Sigmoid colon (tissue), 7 donors: ENCODE results near the gene BCAS3. TPM values are rescaled to one million over a fixed set of nuclear protein-coding genes. Genes with fewer than 3 reads are reported as not detected.

ENCODE experiments used
- DNase-seq: peaks from one replicate; pipeline ENCODE4 v3.0.0-alpha.2; 2019
- H3K27ac ChIP-seq, 4 donors: fragments of 200-600 bp; sonication (generic); one replicate each; pipeline ENCODE4 v1.5.1; 2016 to 2019; ENCODE audit warnings: mild to moderate bottlenecking in 1 of 4
- H3K27me3 ChIP-seq, 3 donors: fragments of 200-600 bp; sonication (generic); one replicate each; pipeline ENCODE4 v1.5.1; 2019; ENCODE audit warnings: mild to moderate bottlenecking in 1 of 3
- H3K36me3 ChIP-seq, 4 donors: fragments of 200-600 bp; sonication (generic); one replicate each; pipeline ENCODE4 v1.5.1; 2016 to 2019
- H3K4me1 ChIP-seq, 4 donors: fragments of 200-600 bp; sonication (generic); one replicate each; pipeline ENCODE4 v1.5.1; 2017 to 2019
- H3K4me3 ChIP-seq, 4 donors: fragments of 200-600 bp; sonication (generic); one replicate each; pipeline ENCODE4 v1.5.1; 2017 to 2019; ENCODE audit warnings: mild to moderate bottlenecking in 2 of 4, moderate library complexity in 1 of 4
- H3K9me3 ChIP-seq, 4 donors: fragments of 200-600 bp in 3 of 4; sonication (generic) in 3 of 4; one replicate each; pipeline versions ENCODE4 v1.5.1 to v1.6.1; 2013 to 2019
- CTCF ChIP-seq, 4 experiments: fragments of 450-650 bp in 3 of 4; fragments of 200-600 bp in 1 of 4; IDR thresholded peaks; one replicate each; pipeline ENCODE4 v1.5.1; 2016 to 2019; ENCODE audit warnings: antibody characterized with exemption in 4 of 4, mild to moderate bottlenecking in 3 of 4, moderate library complexity in 2 of 4
- EP300 ChIP-seq, 4 donors: sonication (generic); formaldehyde crosslinking; IDR thresholded peaks; one replicate each; pipeline ENCODE4 v1.6.1; 2017; ENCODE audit warnings: antibody characterized with exemption in 4 of 4
- POLR2A ChIP-seq, 2 donors: fragments of 450-650 bp; IDR thresholded peaks; one replicate each; pipeline ENCODE4 v1.6.1; 2016; ENCODE audit warnings: antibody characterized with exemption in 2 of 2, mild to moderate bottlenecking in 2 of 2, moderate library complexity in 2 of 2
- POLR2AphosphoS5 ChIP-seq, 4 donors: sonication (generic); formaldehyde crosslinking; IDR thresholded peaks; one replicate each; pipeline ENCODE4 v1.6.1; 2017; ENCODE audit warnings: antibody characterized with exemption in 4 of 4
- WGBS, 2 donors: extraction: QIAGEN DNeasy Blood & Tissue Kit; methylation state at CpG; one replicate each; pipeline ENCODE4 v1.1.7; 2013; 5-methylcytosine and 5-hydroxymethylcytosine counted together
- intact Hi-C: fragments of 100-400 bp; cut with DNase I; formaldehyde crosslinking; loops from one replicate; pipeline ENCODE4 v1.15.1; 2023
- polyA plus RNA-seq, 3 donors: library from polyadenylated mRNA; stranded (reverse); fragments of 200-250 nt; gene quantifications; one replicate each; pipeline ENCODE4 v1.2.3, GENCODE V29; 2013
- total RNA-seq, 4 donors: library from RNA; depleted of rRNA; stranded (reverse); fragments of >200 nt; gene quantifications; one replicate each; pipeline ENCODE4 v1.1.0, GENCODE V29; 2016
- donor health status: healthy with polysubstance abuse.
- donor health status: Bipolar disorder and iron deficiency.
- donor health status: healthy.

The BCAS3 gene
- total and polyA plus RNA-seq, 7 donors, result 6.3 to 38.5 (median 28.5) TPM

- no peak for DNase-seq
- H3K36me3 ChIP-seq, result no peaks in the 10 kb centered on the region
- no peaks in the 10 kb centered on the region for H3K4me1 ChIP-seq
- no peak overlapping the region for H3K4me3 ChIP-seq
- H3K27me3 ChIP-seq, result peaks cover 0 to 16% (median 0%) of the 10 kb centered on the region in 3 donors
- no peak overlapping the region for H3K27ac ChIP-seq
- no peaks in the 10 kb centered on the region for H3K9me3 ChIP-seq
- TF ChIP-seq CTCF (IDR thresholded peaks at IDR 0.05) (no peak), EP300 (IDR thresholded peaks at IDR 0.05) (no peak), POLR2AphosphoS5 (IDR thresholded peaks at IDR 0.05) (no peak), POLR2A (IDR thresholded peaks at IDR 0.05) (peak in 1 of 2 donors; percentile 13)
- WGBS, 2 donors, result 96 to 97% methylated on average over 7 of the region's 7 CpGs
- intact Hi-C loops, result no loop called here
These were observed 559.6 kb downstream of the BCAS3 start for GRCh38 chr17:61237275-61237674.

DNA sequence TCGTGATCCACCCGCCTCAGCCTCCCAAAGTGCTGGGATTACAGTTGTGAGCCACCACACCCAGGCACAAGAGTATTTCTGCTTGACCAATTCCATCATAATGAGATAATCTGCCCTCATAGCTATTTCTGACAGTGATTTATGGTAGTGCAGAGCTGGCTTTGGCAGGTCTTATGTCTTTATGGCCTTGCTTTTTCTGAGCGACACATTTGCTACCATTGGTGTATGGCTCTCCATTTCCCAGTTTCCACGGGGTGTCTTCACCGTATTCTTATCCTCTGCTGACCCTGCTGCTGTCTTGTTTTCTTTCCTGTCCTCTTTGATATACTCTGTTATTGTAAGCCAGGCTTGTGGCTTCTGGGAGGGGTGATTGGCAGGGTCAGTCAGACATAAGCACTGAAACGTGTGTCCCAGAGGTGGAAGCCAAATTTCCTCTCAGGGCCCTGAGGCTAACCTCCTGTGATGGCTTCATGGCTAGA is 560.8 kb downstream of the BCAS3 start:
- DNase-seq, result no peak
- Histone ChIP-seq H3K4me1 (no peaks in the 10 kb centered on the region), H3K36me3 (no peaks in the 10 kb centered on the region), H3K4me3 (no peak overlapping the region), H3K9me3 (no peaks in the 10 kb centered on the region), H3K27me3 (peaks cover 0 to 16% (median 0%) of the 10 kb centered on the region in 3 donors), H3K27ac (no peak overlapping the region)
- 48 to 81% methylated on average over 6 of the region's 6 CpGs for WGBS, 2 donors
- intact Hi-C loops, result no loop called here
- TF ChIP-seq POLR2A (IDR thresholded peaks at IDR 0.05), result no peak
- no peak for TF ChIP-seq EP300 (IDR thresholded peaks at IDR 0.05)
- no peak for TF ChIP-seq CTCF (IDR thresholded peaks at IDR 0.05)
- TF ChIP-seq POLR2AphosphoS5 (IDR thresholded peaks at IDR 0.05), result no peak

- Histone ChIP-seq H3K4me1 (no peaks in the 10 kb centered on the region), H3K9me3 (no peaks in the 10 kb centered on the region), H3K27ac (no peak overlapping the region), H3K36me3 (no peaks in the 10 kb centered on the region), H3K4me3 (no peak overlapping the region), H3K27me3 (peaks cover 0 to 16% (median 0%) of the 10 kb centered on the region in 3 donors)
- intact Hi-C loops, result no loop called here
- DNase-seq, result no peak
- TF ChIP-seq EP300 (IDR thresholded peaks at IDR 0.05) (no peak), POLR2AphosphoS5 (IDR thresholded peaks at IDR 0.05) (no peak), POLR2A (IDR thresholded peaks at IDR 0.05) (no peak), CTCF (IDR thresholded peaks at IDR 0.05) (no peak)
- 48 to 67% methylated on average over 2 of the region's 2 CpGs for WGBS, 2 donors
These were observed 561.7 kb downstream of the BCAS3 start for GRCh38 chr17:61239327-61239726.

DNA sequence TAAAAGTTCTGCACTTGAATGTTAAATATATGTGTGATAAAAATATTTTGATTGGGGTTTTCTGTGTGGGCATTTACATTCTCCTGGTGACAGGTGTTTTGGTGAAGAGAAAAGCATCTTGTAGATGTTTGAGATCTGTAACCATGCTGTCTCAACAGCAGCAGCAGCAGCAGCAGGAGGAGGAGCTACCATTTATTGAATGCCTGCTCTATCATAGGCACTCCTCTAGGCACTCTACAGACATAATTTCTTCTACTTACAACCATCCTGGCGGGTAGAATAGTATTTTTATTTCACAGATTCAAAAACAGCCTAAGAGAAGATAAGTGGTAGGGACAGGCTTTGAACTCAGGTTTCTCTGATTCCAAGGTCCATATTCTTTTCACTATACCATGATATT is 562.3 kb downstream of the BCAS3 start:
- no peak overlapping the region for H3K27ac ChIP-seq

More for the DNA sequence above, 562.3 kb downstream of the BCAS3 start:
- Histone ChIP-seq H3K4me3 (no peak overlapping the region), H3K27me3 (peaks cover 0 to 16% (median 0%) of the 10 kb centered on the region in 3 donors), H3K36me3 (no peaks in the 10 kb centered on the region), H3K4me1 (no peaks in the 10 kb centered on the region), H3K9me3 (no peaks in the 10 kb centered on the region)
- WGBS, 2 donors, result 33 to 76% methylated on average over 1 of the region's 1 CpG
- no peak for DNase-seq
- TF ChIP-seq CTCF (IDR thresholded peaks at IDR 0.05), result no peak
- no peak for TF ChIP-seq EP300 (IDR thresholded peaks at IDR 0.05)
- TF ChIP-seq POLR2AphosphoS5 (IDR thresholded peaks at IDR 0.05), result no peak
- TF ChIP-seq POLR2A (IDR thresholded peaks at IDR 0.05), result no peak
- intact Hi-C loops, result no loop called here
